Testis (tissue), 3 donors: ENCODE data around the gene RORB. TPM values are rescaled to one million over a fixed set of nuclear protein-coding genes. Genes with fewer than 3 reads are reported as not detected.
A peak's percentile ranks its signal among the peaks of the same experiment; 100 is the strongest.

Experiments
- DNase-seq: peaks from one replicate; pipeline ENCODE4 v3.0.0-alpha.2; 2019
- H3K27ac ChIP-seq, 2 donors: fragments of 200-600 bp; sonication (generic); one replicate each; pipeline ENCODE4 v1.5.1; 2019
- H3K27me3 ChIP-seq: fragments of 200-600 bp; sonication (generic); one replicate; pipeline ENCODE4 v1.5.1; 2019
- H3K36me3 ChIP-seq: fragments of 200-600 bp; sonication (generic); one replicate; pipeline ENCODE4 v1.5.1; 2017; ENCODE audit warnings: low read depth; ENCODE audit errors: missing control alignments
- H3K4me1 ChIP-seq: fragments of 200-600 bp; sonication (generic); one replicate; pipeline ENCODE4 v1.5.1; 2019
- H3K4me3 ChIP-seq, 2 donors: fragments of 200-600 bp; sonication (generic); one replicate each; pipeline ENCODE4 v1.5.1; 2017 to 2019
- H3K9me3 ChIP-seq: fragments of 200-600 bp; sonication (generic); one replicate; pipeline ENCODE4 v1.5.1; 2017
- CTCF ChIP-seq, 3 experiments: fragments of 450-650 bp in 2 of 3; fragments of 200-600 bp in 1 of 3; sonication (generic) in 1 of 3; IDR thresholded peaks; one replicate each; pipeline ENCODE4 v1.5.1; 2016 to 2019; ENCODE audit warnings: antibody characterized with exemption in 3 of 3, mild to moderate bottlenecking in 2 of 3, moderate library complexity in 1 of 3
- POLR2A ChIP-seq: fragments of 450-650 bp; IDR thresholded peaks from one replicate; pipeline ENCODE4 v1.6.1; 2017; ENCODE audit warnings: antibody characterized with exemption, mild to moderate bottlenecking, moderate library complexity
- WGBS, 2 donors: methylation state at CpG; one replicate each; pipeline ENCODE4 v1.1.5; 2018; 5-methylcytosine and 5-hydroxymethylcytosine counted together
- intact Hi-C: fragments of 100-400 bp; cut with DNase I; formaldehyde crosslinking; loops from one replicate; pipeline ENCODE4 v1.15.1; 2023; ENCODE audit warnings: low total_unique reads
- polyA plus RNA-seq: library from polyadenylated mRNA; stranded (reverse); fragments of 350-450 nt; fragmentation: Illumina TruSeq; extraction: RNeasy Lipid Tissue Mini Kit (QIAGEN cat#74804); gene quantifications from one replicate; pipeline ENCODE4 v1.2.3, GENCODE V29; 2014; ENCODE audit warnings: low read depth, low replicate concordance; ENCODE audit not compliant: insufficient read depth
- total RNA-seq, 2 donors: library from RNA; depleted of rRNA; stranded (reverse); fragments of >200 nt; gene quantifications; one replicate each; pipeline ENCODE4 v1.2.3, GENCODE V29; 2016

RORB gene
- total and polyA plus RNA-seq, 3 donors from 2014 or later: 0.87 to 1.5 (median 0.90) TPM

- intact Hi-C loops: no loop called here
- Histone ChIP-seq H3K27me3 (no peaks in the 10 kb centered on the region), H3K36me3 (no peaks in the 10 kb centered on the region), H3K4me3 (no peak overlapping the region), H3K27ac (no peak overlapping the region), H3K4me1 (no peaks in the 10 kb centered on the region), H3K9me3 (no peaks in the 10 kb centered on the region)
- TF ChIP-seq CTCF (IDR thresholded peaks at IDR 0.05): no peak
- no peak for TF ChIP-seq POLR2A
- DNase-seq: no peak
- WGBS, 2 donors: 82 to 91% methylated on average over 4 of the region's 4 CpGs
These were observed 169.6 kb downstream of the RORB start for GRCh38 chr9:74666625-74667316.

GRCh38 chr9:74672237-74672636, 175.1 kb downstream of the RORB start:
- no peak for TF ChIP-seq CTCF (IDR thresholded peaks at IDR 0.05)
- WGBS, 2 donors: 76 to 91% methylated on average over 2 of the region's 2 CpGs
- Histone ChIP-seq H3K27ac (no peak overlapping the region), H3K4me1 (no peaks in the 10 kb centered on the region), H3K9me3 (no peaks in the 10 kb centered on the region), H3K27me3 (no peaks in the 10 kb centered on the region), H3K4me3 (no peak overlapping the region), H3K36me3 (no peaks in the 10 kb centered on the region)
- intact Hi-C loops: no loop called here
- no peak for DNase-seq

- Histone ChIP-seq H3K36me3 (no peaks in the 10 kb centered on the region), H3K27me3 (no peaks in the 10 kb centered on the region), H3K9me3 (no peaks in the 10 kb centered on the region), H3K27ac (no peak overlapping the region), H3K4me3 (no peak overlapping the region), H3K4me1 (no peaks in the 10 kb centered on the region)
- intact Hi-C loops: no loop called here
- WGBS, 2 donors: 87 to 88% methylated on average over 6 of the region's 6 CpGs
- no peak for DNase-seq
- no peak for TF ChIP-seq POLR2A
- TF ChIP-seq CTCF (IDR thresholded peaks at IDR 0.05): no peak
These were observed 176.9 kb downstream of the RORB start for GRCh38 chr9:74674077-74674476.

GRCh38 chr9:74681906-74682305, 184.8 kb downstream of the RORB start:
- Histone ChIP-seq H3K9me3 (no peaks in the 10 kb centered on the region), H3K4me1 (no peaks in the 10 kb centered on the region), H3K36me3 (no peaks in the 10 kb centered on the region), H3K4me3 (no peak overlapping the region), H3K27ac (no peak overlapping the region), H3K27me3 (no peaks in the 10 kb centered on the region)
- intact Hi-C loops: no loop called here
- WGBS, 2 donors: 25 to 29% methylated on average over 3 of the region's 3 CpGs
- TF ChIP-seq CTCF (IDR thresholded peaks at IDR 0.05) (no peak), POLR2A (no peak)
- DNase-seq: peak; percentile 20

- Histone ChIP-seq H3K36me3 (no peaks in the 10 kb centered on the region), H3K4me3 (no peak overlapping the region), H3K4me1 (no peaks in the 10 kb centered on the region), H3K27me3 (no peaks in the 10 kb centered on the region), H3K27ac (no peak overlapping the region), H3K9me3 (no peaks in the 10 kb centered on the region)
- TF ChIP-seq CTCF (IDR thresholded peaks at IDR 0.05) (no peak), POLR2A (no peak)
- DNase-seq: no peak
- whole genome bisulfite sequencing, 2 donors: 77 to 81% methylated on average over 4 of the region's 4 CpGs
- intact Hi-C loops: no loop called here
These were observed 186.2 kb downstream of the RORB start for GRCh38 chr9:74683322-74683721.
